A673 (cell line): ENCODE data around the gene PLCG1. TPM values are rescaled to one million over a fixed set of nuclear protein-coding genes. Genes with fewer than 3 reads are reported as not detected.

Experiments used
- BruUV-seq: library from RNA; stranded (reverse); fragments of 400-500 nt; replicated peaks from 2 replicates; lab custom pipeline; 2021; lab: Mats Ljungman, UMichigan
- CTCF ChIA-PET: fragments of 300-600 bp; sonication (Branson Sonifier 250); formaldehyde crosslinking; loops from one replicate; lab custom pipeline; 2022; ENCODE audit warnings: antibody characterized with exemption; lab: Charles Lee
- POLR2A ChIA-PET: fragments of 300-600 bp; sonication (Branson Sonifier 250); formaldehyde crosslinking; loops from one replicate; lab custom pipeline; 2022; ENCODE audit warnings: antibody characterized with exemption; ENCODE audit not compliant: low non-redundant PET; lab: Charles Lee
- DNase-seq: peaks from one replicate; pipeline ENCODE4 v3.0.0-alpha.2; 2015; ENCODE audit warnings: low spot score
- H3K27ac ChIP-seq: fragments of 200-600 bp; sonication (generic); 2 replicates; pipeline ENCODE4 v1.5.1; 2016; ENCODE audit warnings: mixed run types, low read depth, mild to moderate bottlenecking, mixed read lengths, antibody characterized with exemption, low read length; ENCODE audit not compliant: poor library complexity, severe bottlenecking
- H3K27me3 ChIP-seq: fragments of 200-600 bp; sonication (generic); replicated peaks from 2 replicates; pipeline ENCODE4 v1.6.1; 2017; ENCODE audit warnings: mixed run types, low read depth, mild to moderate bottlenecking, mixed read lengths, antibody characterized with exemption, low read length; ENCODE audit not compliant: insufficient read depth, poor library complexity
- H3K36me3 ChIP-seq: fragments of 200-600 bp; sonication (generic); 2 replicates; pipeline ENCODE4 v1.6.1; 2016; ENCODE audit warnings: mixed run types, mild to moderate bottlenecking, mixed read lengths, antibody characterized with exemption, low read length; ENCODE audit not compliant: insufficient read depth, poor library complexity, severe bottlenecking
- H3K4me1 ChIP-seq: fragments of 200-600 bp; sonication (generic); 2 replicates; pipeline ENCODE4 v1.6.1; 2017; ENCODE audit warnings: mixed run types, mild to moderate bottlenecking, mixed read lengths, antibody characterized with exemption, low read length; ENCODE audit not compliant: insufficient read depth, poor library complexity, severe bottlenecking
- H3K4me3 ChIP-seq: fragments of 200-600 bp; sonication (generic); 2 replicates; pipeline ENCODE4 v1.5.1; 2016; ENCODE audit warnings: low read depth, mixed run types, mild to moderate bottlenecking, mixed read lengths, low read length; ENCODE audit not compliant: poor library complexity, severe bottlenecking
- H3K9me3 ChIP-seq: fragments of 200-600 bp; sonication (generic); 2 replicates; pipeline ENCODE4 v1.6.1; 2016; ENCODE audit warnings: mixed run types, low read depth, mild to moderate bottlenecking, mixed read lengths, antibody characterized with exemption, low read length; ENCODE audit not compliant: poor library complexity, severe bottlenecking
- EZH2 ChIP-seq: fragments of 200-600 bp; sonication (generic); IDR thresholded peaks from 2 replicates; pipeline ENCODE4 v1.6.1; 2017; ENCODE audit warnings: borderline replicate concordance, low read depth, mild to moderate bottlenecking, mixed read lengths, antibody characterized with exemption, low read length; ENCODE audit not compliant: poor library complexity, severe bottlenecking
- intact Hi-C: fragments of 100-400 bp; cut with micrococcal nuclease; formaldehyde crosslinking; loops from one replicate; pipeline ENCODE4 v1.10.0; 2022; ENCODE audit not compliant: unreplicated experiment
- total RNA-seq: library from RNA; stranded (reverse); gene quantifications from 2 replicates; pipeline ENCODE4 v1.2.3, GENCODE V29; 2021
- TF ChIP-seq, protein P1 (sequence below): fragments of 300-800, 200-600 bp; sonication (generic); conservative IDR thresholded peaks from 2 replicates; pipeline ENCODE4 v1.5.1; 2017; ENCODE audit warnings: low read depth, mild to moderate bottlenecking, antibody characterized with exemption, low read length, moderate library complexity, mixed read lengths

The PLCG1 gene
- total RNA-seq, 1 experiment from 2014 or later = 146 TPM

DNA sequence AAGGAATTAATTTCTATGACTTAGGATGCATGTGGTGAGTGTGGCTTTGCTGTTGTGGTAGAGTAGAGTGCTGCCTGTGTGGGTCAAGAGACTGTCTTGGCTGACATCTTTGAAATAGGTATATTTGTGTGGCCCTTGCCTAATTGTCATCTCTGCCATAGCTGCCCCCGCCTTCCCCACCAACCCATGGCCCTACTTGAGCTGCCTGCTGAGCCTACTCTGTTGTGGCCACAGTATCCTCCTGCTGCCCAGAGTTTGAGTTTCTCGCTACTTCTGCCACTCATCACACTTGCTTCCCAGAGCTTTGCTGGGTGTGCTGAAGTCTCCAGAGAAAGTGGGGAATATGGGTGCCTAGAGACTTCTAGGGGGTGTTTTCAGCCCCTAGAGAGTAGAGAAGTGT is 8.0 kb downstream of the PLCG1 start:
- TF ChIP-seq EZH2 = no peak
- TF ChIP-seq, protein P1, sequence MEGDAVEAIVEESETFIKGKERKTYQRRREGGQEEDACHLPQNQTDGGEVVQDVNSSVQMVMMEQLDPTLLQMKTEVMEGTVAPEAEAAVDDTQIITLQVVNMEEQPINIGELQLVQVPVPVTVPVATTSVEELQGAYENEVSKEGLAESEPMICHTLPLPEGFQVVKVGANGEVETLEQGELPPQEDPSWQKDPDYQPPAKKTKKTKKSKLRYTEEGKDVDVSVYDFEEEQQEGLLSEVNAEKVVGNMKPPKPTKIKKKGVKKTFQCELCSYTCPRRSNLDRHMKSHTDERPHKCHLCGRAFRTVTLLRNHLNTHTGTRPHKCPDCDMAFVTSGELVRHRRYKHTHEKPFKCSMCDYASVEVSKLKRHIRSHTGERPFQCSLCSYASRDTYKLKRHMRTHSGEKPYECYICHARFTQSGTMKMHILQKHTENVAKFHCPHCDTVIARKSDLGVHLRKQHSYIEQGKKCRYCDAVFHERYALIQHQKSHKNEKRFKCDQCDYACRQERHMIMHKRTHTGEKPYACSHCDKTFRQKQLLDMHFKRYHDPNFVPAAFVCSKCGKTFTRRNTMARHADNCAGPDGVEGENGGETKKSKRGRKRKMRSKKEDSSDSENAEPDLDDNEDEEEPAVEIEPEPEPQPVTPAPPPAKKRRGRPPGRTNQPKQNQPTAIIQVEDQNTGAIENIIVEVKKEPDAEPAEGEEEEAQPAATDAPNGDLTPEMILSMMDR = no peak
- POLR2A ChIA-PET = no interaction called here
- CTCF ChIA-PET = no interaction called here
- H3K27me3 ChIP-seq = no peaks in the 10 kb centered on the region
- BruUV-seq = no TSS peak
- H3K4me1 ChIP-seq = peaks cover 5% of the 10 kb centered on the region
- no peak overlapping the region for H3K4me3 ChIP-seq
- H3K27ac ChIP-seq = no peak overlapping the region
- intact Hi-C loops = no loop called here
- H3K36me3 ChIP-seq = peaks cover 4% of the 10 kb centered on the region
- H3K9me3 ChIP-seq = no peaks in the 10 kb centered on the region
- no peak for DNase-seq

DNA sequence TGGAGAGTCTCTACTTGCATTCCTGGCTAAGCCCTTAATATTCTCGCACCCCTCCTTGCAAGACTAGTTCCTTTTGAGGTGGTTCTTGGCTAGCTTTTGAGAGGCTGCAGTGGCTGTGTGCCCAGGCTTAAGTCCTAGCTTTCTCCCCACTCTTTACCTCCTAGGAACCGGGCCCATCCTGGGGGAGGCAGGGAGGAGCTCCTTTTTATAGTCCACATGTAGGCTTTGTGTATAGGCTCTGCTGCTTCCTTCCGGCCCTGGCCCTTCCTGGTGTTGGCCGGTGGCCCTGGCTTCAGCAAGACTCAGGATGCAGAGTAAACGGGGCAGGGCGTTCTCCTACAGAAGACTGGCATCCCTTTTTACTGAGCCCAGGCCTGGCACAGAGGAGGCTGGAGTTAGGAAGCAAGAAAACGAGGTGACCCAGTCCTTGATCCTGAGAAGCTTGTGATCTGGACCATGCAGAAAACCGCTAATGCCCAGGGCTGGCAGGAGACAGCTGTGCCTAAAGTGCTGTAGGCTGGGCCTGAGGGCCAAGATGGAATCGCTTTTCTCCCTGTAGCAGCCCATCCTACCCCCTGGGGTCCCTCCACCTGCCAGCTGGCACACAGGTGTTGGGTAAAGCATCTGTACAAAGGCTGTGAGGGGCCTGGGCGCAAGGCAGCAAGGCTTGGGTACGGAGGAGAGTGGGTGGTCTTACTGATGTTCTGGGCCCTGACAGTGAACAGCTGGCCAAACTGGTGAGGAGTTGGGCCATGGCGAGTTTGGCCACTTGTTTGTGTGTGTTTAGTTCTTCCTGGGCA is 8.7 kb downstream of the PLCG1 start:
- H3K4me1 ChIP-seq = peaks cover 5% of the 10 kb centered on the region
- CTCF ChIA-PET = no interaction called here
- peaks cover 4% of the 10 kb centered on the region for H3K36me3 ChIP-seq
- H3K4me3 ChIP-seq = no peak overlapping the region
- TF ChIP-seq, protein P1 = no peak
- no peak for TF ChIP-seq EZH2
- DNase-seq = no peak
- H3K27ac ChIP-seq = no peak overlapping the region
- H3K9me3 ChIP-seq = no peaks in the 10 kb centered on the region
- no peaks in the 10 kb centered on the region for H3K27me3 ChIP-seq
- intact Hi-C loops = no loop called here
- POLR2A ChIA-PET = no interaction called here
- BruUV-seq = no TSS peak

DNA sequence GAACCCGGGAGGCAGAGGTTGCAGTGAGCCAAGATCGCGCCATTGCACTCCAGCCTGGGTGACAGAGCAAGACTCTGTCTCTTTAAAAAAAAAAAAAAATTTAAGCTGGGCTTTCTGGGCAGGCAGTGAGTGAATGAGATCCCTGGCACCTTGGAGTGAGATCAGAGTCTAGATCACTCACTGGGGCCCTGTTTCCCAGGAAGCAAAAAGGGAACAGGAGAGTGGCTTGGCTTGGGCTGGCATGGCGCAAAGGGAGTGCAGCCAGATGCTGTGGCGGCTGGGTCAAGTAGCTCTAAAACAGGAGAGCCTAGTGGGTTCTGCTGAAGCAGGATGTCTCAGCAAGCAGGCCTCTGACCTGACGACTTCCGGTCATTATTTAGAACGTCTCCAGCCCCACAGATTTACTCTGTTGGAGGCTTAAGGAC is 10.4 kb downstream of the PLCG1 start:
- Histone ChIP-seq H3K9me3 (no peaks in the 10 kb centered on the region), H3K36me3 (peaks cover 4% of the 10 kb centered on the region), H3K4me3 (no peak overlapping the region), H3K27me3 (no peaks in the 10 kb centered on the region), H3K4me1 (peaks cover 5% of the 10 kb centered on the region), H3K27ac (no peak overlapping the region)
- intact Hi-C loops = no loop called here
- no TSS peak for BruUV-seq
- ChIA-PET CTCF (interaction anchor here (0.6 to 1.5 kb wide), 2 partner anchors 13 to 263 kb away, joined by 3 to 4 read pairs; no protein-coding TSS in a partner anchor), POLR2A (no interaction called here)
- no peak for TF ChIP-seq EZH2
- TF ChIP-seq, protein P1 = no peak
- no peak for DNase-seq
